HAP-1 (cell line): ENCODE measurements around the gene LYPD6B.

Experiments
- DNase-seq, 2 experiments: peaks; one replicate each; pipeline ENCODE4 v3.0.0-alpha.2; 2016 to 2020; ENCODE audit warnings: low spot score in 2 of 2
- H3K27me3 ChIP-seq: fragments of 250-450 bp; sonication (Bioruptor Pico); 2 replicates; pipeline ENCODE4 v1.5.1; 2020; ENCODE audit warnings: low read depth, mild to moderate bottlenecking, moderate library complexity
- H3K36me3 ChIP-seq: fragments of 250-450 bp; sonication (Bioruptor Pico); replicated peaks from 2 replicates; pipeline ENCODE4 v1.5.1; 2020; ENCODE audit warnings: mild to moderate bottlenecking
- H3K4me1 ChIP-seq: fragments of 250-450 bp; sonication (Bioruptor Pico); 2 replicates; pipeline ENCODE4 v1.5.1; 2020; ENCODE audit warnings: mild to moderate bottlenecking
- H3K4me3 ChIP-seq: fragments of 250-450 bp; sonication (Bioruptor Pico); 2 replicates; pipeline ENCODE4 v1.5.1; 2020; ENCODE audit warnings: mild to moderate bottlenecking, moderate library complexity
- H3K9me3 ChIP-seq: fragments of 250-450 bp; sonication (Bioruptor Pico); 2 replicates; pipeline ENCODE4 v1.5.1; 2020; ENCODE audit warnings: mild to moderate bottlenecking, moderate library complexity
- in situ Hi-C: fragments of 300-500 bp; cut with MboI; formaldehyde crosslinking; loops from 3 replicates; pipeline ENCODE4 v1.14.3; 2020; ENCODE audit warnings: low sequenced_read_pairs, inconsistent platforms, mixed read lengths

LYPD6B gene

GRCh38 chr2:149061133-149061745, 22.7 kb downstream of the LYPD6B start:
- Histone ChIP-seq H3K36me3 (no peaks in the 10 kb centered on the region), H3K9me3 (no peaks in the 10 kb centered on the region), H3K27me3 (no peaks in the 10 kb centered on the region), H3K4me1 (no peaks in the 10 kb centered on the region), H3K4me3 (no peak overlapping the region)
- DNase-seq = no peak
- in situ Hi-C loops = no loop called here

DNA sequence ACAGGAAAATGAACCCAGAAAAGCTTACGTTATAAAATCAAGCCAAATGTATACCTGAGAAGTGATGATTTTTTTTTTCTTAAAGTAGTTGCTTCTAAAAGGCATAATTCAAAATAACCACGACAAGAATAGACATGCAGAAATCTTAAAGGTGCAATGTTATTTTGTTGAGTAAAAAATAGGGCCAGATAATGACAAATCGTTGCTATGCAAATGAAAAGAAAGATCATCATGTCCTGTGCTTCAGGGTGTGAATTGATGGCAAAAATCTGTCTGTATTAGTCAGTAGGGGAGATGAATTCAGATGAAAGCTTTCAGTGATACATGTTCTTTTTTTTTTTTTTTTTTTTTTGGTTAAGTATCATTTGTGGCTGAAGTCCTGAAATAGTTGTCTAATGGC, 24.0 kb downstream of the LYPD6B start:
- in situ Hi-C loops = no loop called here
- DNase-seq = no peak
- no peaks in the 10 kb centered on the region for H3K27me3 ChIP-seq
- H3K36me3 ChIP-seq = no peaks in the 10 kb centered on the region
- no peaks in the 10 kb centered on the region for H3K9me3 ChIP-seq
- no peaks in the 10 kb centered on the region for H3K4me1 ChIP-seq
- H3K4me3 ChIP-seq = no peak overlapping the region

DNA sequence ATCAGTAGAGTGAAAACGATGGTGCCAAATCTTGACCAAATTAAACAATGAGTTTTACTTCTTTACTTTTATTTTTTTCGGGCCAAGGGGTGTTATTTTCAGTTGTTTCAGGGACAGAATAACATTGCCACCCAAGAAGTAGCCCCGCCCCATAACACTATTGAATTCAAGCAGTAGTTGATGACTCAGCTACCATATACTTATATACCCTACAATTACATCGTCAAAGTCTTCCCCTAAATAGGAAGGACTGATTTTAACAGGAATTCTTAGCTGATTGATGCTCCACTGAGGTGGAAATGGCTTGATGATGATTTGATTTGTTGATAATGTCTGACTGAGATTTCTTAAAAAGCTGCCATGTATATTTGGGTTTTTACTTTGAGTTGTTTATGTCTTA, 24.7 kb downstream of the LYPD6B start:
- Histone ChIP-seq H3K9me3 (no peaks in the 10 kb centered on the region), H3K4me1 (no peaks in the 10 kb centered on the region), H3K4me3 (no peak overlapping the region), H3K27me3 (no peaks in the 10 kb centered on the region), H3K36me3 (no peaks in the 10 kb centered on the region)
- in situ Hi-C loops = no loop called here
- no peak for DNase-seq

- Histone ChIP-seq H3K4me1 (no peaks in the 10 kb centered on the region), H3K4me3 (no peak overlapping the region), H3K27me3 (no peaks in the 10 kb centered on the region), H3K36me3 (no peaks in the 10 kb centered on the region), H3K9me3 (no peaks in the 10 kb centered on the region)
- no peak for DNase-seq
- in situ Hi-C loops = no loop called here
These were observed 25.9 kb downstream of the LYPD6B start for GRCh38 chr2:149064365-149064841.

DNA sequence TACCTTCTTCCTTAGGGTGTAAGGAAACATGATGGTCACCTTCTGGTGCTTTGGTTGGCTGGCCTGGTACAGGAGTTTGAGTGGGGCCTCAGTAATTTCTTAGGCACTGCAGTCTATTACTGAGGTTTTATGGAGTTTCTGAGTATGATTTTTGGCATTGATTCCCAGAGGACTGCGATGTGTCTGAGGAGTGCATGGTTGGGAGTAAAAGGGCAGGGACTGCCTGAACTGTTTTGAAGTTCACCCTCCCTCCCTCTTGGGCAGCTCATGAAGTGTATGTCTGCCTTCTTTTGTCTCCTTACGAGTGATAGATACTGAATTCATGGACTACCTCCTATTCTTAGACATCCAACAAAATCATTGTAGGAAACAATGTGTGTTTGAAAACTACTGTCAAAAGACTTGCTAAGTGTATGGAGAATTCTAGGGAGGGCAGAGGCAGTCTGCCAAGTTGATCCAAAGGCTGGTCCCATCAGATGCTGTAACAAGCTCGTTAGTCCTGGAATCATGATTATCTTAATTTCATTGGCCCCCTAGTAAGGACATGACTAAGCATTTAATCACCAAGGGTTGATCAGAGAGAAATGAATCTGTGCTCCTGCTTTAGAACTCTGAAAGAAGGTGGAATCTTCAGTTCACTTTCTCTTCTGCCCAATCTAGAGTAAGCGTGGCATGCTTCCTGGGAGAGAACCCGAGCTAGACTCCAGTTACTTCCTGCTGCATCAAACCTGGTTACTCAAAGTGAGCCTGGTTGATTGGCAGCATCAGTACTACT, 26.5 kb downstream of the LYPD6B start:
- no peaks in the 10 kb centered on the region for H3K27me3 ChIP-seq
- H3K4me1 ChIP-seq = no peaks in the 10 kb centered on the region
- H3K36me3 ChIP-seq = no peaks in the 10 kb centered on the region
- in situ Hi-C loops = no loop called here
- no peaks in the 10 kb centered on the region for H3K9me3 ChIP-seq
- no peak overlapping the region for H3K4me3 ChIP-seq
- no peak for DNase-seq

GRCh38 chr2:149068225-149068995, 29.9 kb downstream of the LYPD6B start:
- no peak overlapping the region for H3K4me3 ChIP-seq
- no peaks in the 10 kb centered on the region for H3K9me3 ChIP-seq
- no peaks in the 10 kb centered on the region for H3K36me3 ChIP-seq
- no peak for DNase-seq
- peaks cover 8% of the 10 kb centered on the region for H3K4me1 ChIP-seq
- no peaks in the 10 kb centered on the region for H3K27me3 ChIP-seq
- in situ Hi-C loops = no loop called here

DNA sequence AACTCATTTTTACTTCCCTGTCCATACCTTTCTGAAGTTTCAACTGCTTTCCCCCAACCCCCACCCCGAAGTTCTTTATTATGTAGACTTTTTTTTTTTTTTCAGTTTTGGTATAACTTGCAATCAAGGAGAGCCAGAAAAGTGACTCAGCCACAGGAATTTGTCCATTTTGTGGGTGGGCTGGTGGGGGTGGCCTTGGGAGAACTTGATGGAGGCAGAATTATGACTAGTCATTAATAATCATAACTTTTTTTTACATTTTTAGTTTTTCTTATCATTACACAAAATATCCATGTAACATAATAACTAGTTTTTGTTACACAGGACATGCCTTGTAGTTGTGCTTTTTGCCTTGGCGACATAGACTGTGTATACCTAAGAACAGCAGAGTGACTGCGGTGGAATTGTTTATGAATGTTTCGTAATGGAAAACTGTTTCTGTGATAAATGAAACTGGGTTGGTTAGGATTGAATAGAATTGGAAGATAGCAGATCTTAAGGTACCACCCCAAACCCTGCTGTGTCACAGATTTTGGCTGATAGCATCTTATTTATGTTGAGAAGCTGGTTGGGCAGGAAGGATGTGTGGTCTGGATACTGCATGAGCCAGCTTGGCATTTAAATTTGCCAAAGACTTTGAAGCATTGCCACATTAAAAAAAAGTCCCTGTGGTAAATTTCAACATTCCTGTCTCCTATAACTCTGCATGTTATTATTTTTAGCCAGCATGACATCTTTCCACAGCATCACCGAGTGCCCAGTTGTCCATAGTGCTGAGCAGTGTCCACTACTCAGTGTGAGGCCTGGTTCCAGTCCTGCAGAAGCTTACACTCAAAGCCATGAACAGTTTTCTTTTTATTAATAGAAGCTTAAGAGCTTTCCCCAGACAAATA, 30.7 kb downstream of the LYPD6B start:
- no peaks in the 10 kb centered on the region for H3K27me3 ChIP-seq
- in situ Hi-C loops = no loop called here
- H3K9me3 ChIP-seq = no peaks in the 10 kb centered on the region
- H3K36me3 ChIP-seq = no peaks in the 10 kb centered on the region
- H3K4me1 ChIP-seq = peaks cover 8% of the 10 kb centered on the region
- DNase-seq = no peak
- no peak overlapping the region for H3K4me3 ChIP-seq

DNA sequence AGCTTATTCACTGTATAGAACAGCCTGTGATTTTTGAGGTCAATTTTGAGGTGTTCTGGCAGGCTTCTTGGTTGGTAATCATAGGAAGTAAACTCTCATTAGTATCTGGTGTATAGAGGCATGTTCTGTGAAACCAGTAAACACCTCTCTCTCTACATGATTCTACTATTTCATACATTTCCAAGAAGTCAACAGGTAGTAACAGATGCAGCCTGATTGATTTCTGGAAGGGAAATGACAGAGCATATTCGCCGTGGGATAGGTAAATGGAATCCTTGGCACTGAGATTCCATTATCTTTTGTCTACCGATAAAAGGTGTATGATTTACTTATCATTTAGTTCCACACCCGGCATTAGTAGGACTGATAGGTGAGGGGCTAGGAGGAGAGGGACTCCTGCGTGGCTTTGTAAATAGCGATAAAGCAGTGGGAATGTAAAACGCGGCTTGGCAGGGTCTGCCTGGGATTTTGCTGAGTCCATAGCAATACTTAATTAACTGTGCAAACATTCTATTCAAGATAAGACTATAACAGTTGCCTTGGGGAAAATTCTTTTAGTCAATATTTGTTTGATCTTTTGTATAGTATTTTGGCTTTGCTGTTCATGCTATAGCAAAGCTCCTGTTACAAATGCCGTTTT, 32.3 kb downstream of the LYPD6B start:
- DNase-seq = peak; percentile 41 to 64
- no peak overlapping the region for H3K4me3 ChIP-seq
- no peaks in the 10 kb centered on the region for H3K9me3 ChIP-seq
- H3K36me3 ChIP-seq = no peaks in the 10 kb centered on the region
- in situ Hi-C loops = no loop called here
- H3K4me1 ChIP-seq = peaks cover 8% of the 10 kb centered on the region
- H3K27me3 ChIP-seq = no peaks in the 10 kb centered on the region

DNA sequence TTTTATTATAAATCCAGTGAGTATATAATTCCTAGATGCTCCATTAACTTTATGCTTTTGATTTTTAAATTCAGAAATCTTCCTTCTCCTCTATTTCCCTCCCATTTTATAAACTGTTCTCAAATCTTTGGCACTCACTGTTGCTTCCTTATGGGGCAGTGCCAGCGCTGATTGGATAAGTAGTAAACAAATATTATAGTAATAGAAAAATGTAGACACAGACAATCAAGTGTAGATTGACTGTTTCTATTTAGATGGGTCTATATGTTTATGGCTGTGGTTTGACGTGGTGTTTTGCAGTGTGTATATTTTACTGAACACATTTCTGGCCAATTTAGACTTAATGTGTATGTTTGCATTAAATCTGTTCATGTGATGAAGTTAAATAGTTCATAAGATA, 36.6 kb downstream of the LYPD6B start:
- Histone ChIP-seq H3K9me3 (no peaks in the 10 kb centered on the region), H3K27me3 (no peaks in the 10 kb centered on the region), H3K4me3 (no peak overlapping the region), H3K4me1 (peaks cover 16% of the 10 kb centered on the region), H3K36me3 (no peaks in the 10 kb centered on the region)
- no peak for DNase-seq
- in situ Hi-C loops = no loop called here

GRCh38 chr2:149075853-149076252, 37.4 kb downstream of the LYPD6B start:
- Histone ChIP-seq H3K4me3 (no peak overlapping the region), H3K27me3 (no peaks in the 10 kb centered on the region), H3K9me3 (no peaks in the 10 kb centered on the region), H3K36me3 (no peaks in the 10 kb centered on the region), H3K4me1 (peaks cover 16% of the 10 kb centered on the region)
- in situ Hi-C loops = no loop called here
- no peak for DNase-seq

DNA sequence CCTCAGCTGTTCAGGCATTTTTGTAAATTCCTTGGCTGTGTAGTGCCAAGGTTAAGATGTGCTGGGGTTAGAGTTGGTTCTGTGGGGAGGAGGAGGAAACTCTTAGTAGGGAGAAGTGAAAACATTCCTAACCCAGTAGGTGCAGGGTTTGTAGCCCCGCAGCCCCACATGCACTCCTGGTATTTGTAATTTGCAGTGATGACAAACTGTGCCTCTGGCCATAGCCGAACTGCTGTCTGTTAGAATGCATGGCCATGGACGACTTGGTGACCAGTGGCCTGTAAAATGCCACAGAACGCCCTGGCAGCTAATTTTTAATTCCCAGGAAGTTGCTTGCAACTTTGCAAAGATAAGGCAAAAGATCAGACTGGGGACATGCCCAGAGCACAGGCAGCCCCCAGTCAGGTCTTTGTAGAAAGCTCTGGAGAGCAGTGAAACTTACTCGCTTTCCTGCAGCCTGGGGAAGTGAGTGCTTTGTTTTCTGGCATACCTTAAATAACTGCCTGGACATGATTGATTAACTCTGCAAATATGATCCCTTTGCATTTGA, 38.4 kb downstream of the LYPD6B start:
- Histone ChIP-seq H3K4me1 (peaks cover 10% of the 10 kb centered on the region), H3K4me3 (no peak overlapping the region), H3K36me3 (no peaks in the 10 kb centered on the region), H3K27me3 (no peaks in the 10 kb centered on the region), H3K9me3 (no peaks in the 10 kb centered on the region)
- peak; percentile 21 to 27 for DNase-seq
- in situ Hi-C loops = no loop called here

GRCh38 chr2:149077861-149078260, 39.4 kb downstream of the LYPD6B start:
- no peaks in the 10 kb centered on the region for H3K36me3 ChIP-seq
- no peaks in the 10 kb centered on the region for H3K27me3 ChIP-seq
- peaks cover 10% of the 10 kb centered on the region for H3K4me1 ChIP-seq
- in situ Hi-C loops = no loop called here
- DNase-seq = no peak
- no peaks in the 10 kb centered on the region for H3K9me3 ChIP-seq
- no peak overlapping the region for H3K4me3 ChIP-seq

DNA sequence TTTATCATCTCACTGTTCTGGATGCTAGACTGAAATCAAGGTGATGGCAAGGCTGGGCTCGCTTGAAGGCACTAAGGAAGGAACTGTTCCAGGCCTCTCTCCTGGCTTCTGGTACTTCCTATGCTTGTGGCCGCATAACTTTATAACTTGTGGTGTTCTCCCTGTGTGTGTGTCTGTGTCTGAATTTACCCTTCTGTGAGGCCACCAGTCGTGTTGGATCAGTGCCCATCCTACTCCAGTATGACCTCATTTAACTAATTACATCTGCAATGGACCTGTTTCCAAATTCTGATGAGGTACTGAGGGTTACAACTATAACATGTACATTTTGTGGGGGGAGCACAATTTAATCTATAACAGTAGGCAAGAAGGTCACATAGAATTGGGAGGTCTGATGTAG, 41.6 kb downstream of the LYPD6B start:
- H3K36me3 ChIP-seq = no peaks in the 10 kb centered on the region
- DNase-seq = no peak
- H3K4me3 ChIP-seq = no peak overlapping the region
- in situ Hi-C loops = no loop called here
- no peaks in the 10 kb centered on the region for H3K9me3 ChIP-seq
- peaks cover 10% of the 10 kb centered on the region for H3K4me1 ChIP-seq
- no peaks in the 10 kb centered on the region for H3K27me3 ChIP-seq
